Astrocyte of the cerebellum (primary cell): ENCODE measurements around the gene IQSEC1.

Experiments
- DNase-seq: peaks from one replicate; pipeline ENCODE4 v3.0.0-alpha.2; 2011; ENCODE audit warnings: low read depth
- H3K4me3 ChIP-seq: 2 replicates; pipeline ENCODE4 v1.5.1; 2011; ENCODE audit warnings: mild to moderate bottlenecking, low read depth, low read length, moderate library complexity
- CTCF ChIP-seq: IDR thresholded peaks from 2 replicates; pipeline ENCODE4 v1.5.1; 2012; ENCODE audit warnings: low read length, low read depth, moderate library complexity, mild to moderate bottlenecking; ENCODE audit errors: missing control alignments
- in situ Hi-C: cut with HindIII; loops from 2 replicates; pipeline ENCODE4 v1.10.0; 2017; ENCODE audit warnings: low sequenced_read_pairs

The IQSEC1 gene

GRCh38 chr3:13034109-13034800, 39.0 kb downstream of the IQSEC1 start:
- DNase-seq: no peak
- TF ChIP-seq CTCF: no peak
- H3K4me3 ChIP-seq: no peak overlapping the region
- in situ Hi-C loops: loop anchor here (5.0 kb wide), 1 partner anchor 43 kb away; no protein-coding TSS in a partner anchor

GRCh38 chr3:13032206-13032605, 41.0 kb downstream of the IQSEC1 start:
- no peak for TF ChIP-seq CTCF
- in situ Hi-C loops: loop anchor here (5.0 kb wide), 1 partner anchor 45 kb away; no protein-coding TSS in a partner anchor
- no peak for DNase-seq
- no peak overlapping the region for H3K4me3 ChIP-seq

DNA sequence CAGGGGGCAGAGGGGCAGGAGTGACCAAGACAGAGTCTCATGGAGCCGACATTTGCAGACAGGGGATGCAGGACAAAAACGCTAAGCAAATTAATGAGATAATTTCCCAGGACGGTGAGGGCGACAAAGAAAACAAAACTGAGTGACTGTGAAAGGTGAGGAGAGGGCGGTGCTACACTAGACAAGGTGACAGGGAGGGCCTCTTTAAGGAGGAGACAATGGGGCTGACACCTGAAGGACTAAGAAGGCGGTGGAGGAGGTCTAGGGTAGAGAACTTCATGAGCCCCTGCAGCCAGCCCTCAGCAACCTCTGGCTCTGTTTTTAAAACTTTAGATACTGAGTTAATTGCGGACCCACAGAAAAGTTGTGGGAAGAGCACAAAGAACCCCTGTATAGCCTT, 41.6 kb downstream of the IQSEC1 start:
- no peak for TF ChIP-seq CTCF
- H3K4me3 ChIP-seq: no peak overlapping the region
- in situ Hi-C loops: loop anchor here (5.0 kb wide), 1 partner anchor 46 kb away; no protein-coding TSS in a partner anchor
- no peak for DNase-seq

DNA sequence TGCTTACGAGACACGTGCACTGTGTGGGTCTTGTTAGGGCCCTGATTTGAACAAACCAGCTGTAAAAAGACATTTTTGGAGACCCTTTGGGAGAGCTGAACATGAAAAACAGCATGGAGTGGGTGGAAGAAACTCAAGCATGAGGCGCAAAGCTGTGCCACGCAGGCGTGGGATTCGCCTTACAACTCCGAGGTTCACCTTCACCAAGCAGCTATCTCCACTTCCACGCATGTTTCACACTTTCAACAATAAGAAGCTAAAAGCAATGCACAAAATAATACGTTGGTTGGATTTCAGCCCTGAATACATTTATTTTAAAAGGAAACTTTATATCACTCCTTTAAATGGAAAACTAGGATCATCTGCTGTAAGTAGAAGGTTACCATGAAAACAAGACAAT, 42.5 kb downstream of the IQSEC1 start:
- no peak for DNase-seq
- in situ Hi-C loops: loop anchor here (5.0 kb wide), 1 partner anchor 47 kb away; no protein-coding TSS in a partner anchor
- no peak overlapping the region for H3K4me3 ChIP-seq
- TF ChIP-seq CTCF: no peak

- TF ChIP-seq CTCF: no peak
- DNase-seq: no peak
- no peak overlapping the region for H3K4me3 ChIP-seq
- in situ Hi-C loops: no loop called here
Measured at GRCh38 chr3:13028010-13028821, 45.0 kb downstream of the IQSEC1 start.

DNA sequence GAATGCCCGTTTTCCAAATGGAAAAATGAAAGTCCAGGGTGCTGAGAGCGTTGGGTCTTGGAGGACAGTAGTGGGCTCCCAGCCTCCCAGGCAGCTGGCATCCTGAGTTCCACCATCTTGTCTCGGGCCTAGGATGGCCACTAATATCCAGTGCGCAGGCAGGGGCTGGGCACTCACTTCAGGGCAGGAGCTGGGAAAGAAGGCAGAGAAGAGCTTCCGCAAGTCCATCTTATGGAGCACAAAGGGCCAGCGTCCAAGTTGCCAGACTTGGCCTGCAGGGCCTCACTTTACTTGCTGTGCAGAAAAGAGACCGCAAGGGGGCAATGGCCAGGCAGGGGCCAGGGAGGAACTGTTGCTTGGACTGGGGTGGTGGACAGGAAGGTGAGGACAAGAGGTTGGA, 46.1 kb downstream of the IQSEC1 start:
- no peak for TF ChIP-seq CTCF
- in situ Hi-C loops: no loop called here
- DNase-seq: no peak
- H3K4me3 ChIP-seq: no peak overlapping the region
